ENCODE measurements around the gene SOX13. TPM values are rescaled to one million over a fixed set of nuclear protein-coding genes. Genes with fewer than 3 reads are reported as not detected.

Gene SOX13
- total RNA-seq, 1 donor from 2014 or later = 41.0 TPM

DNA sequence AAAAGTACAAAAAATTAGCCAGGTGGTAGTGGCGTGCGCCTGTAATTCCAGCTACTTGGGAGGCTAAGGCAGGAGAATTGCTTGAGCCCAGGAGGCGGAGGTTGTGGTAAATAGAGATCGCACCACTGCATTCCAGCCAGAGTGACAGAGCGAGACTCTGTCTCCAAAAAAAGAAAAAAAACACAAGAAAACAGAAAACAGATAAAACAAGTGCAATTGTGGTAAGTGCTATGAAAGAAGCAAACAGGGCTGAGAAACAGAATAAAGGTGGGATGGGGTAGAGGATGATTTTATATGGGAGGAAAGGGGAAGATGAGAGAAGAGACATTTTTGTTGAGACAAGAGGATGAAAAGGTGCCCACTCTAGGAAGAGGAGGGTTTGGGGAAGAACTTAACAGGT, 5.0 kb upstream of the SOX13 start:
- no peaks in the 10 kb centered on the region for H3K36me3 ChIP-seq
- H3K27ac ChIP-seq = no peak overlapping the region
- H3K9me3 ChIP-seq = no peaks in the 10 kb centered on the region
- intact Hi-C loops (cut with DNase I) = no loop called here
- H3K27me3 ChIP-seq = no peaks in the 10 kb centered on the region
- no peak for DNase-seq (ENCODE audit: extremely low spot score in 2 of 2)
- peaks cover 17% of the 10 kb centered on the region for H3K4me1 ChIP-seq
- no peak for TF ChIP-seq POLR2AphosphoS5 (IDR thresholded peaks at IDR 0.05; ENCODE audit: insufficient read depth in 1 of 2, low read depth in 1 of 2)
- no peak for TF ChIP-seq POLR2A (IDR thresholded peaks at IDR 0.05)
- TF ChIP-seq CTCF (IDR thresholded peaks at IDR 0.05) = no peak
- H3K4me3 ChIP-seq = no peak overlapping the region

DNA sequence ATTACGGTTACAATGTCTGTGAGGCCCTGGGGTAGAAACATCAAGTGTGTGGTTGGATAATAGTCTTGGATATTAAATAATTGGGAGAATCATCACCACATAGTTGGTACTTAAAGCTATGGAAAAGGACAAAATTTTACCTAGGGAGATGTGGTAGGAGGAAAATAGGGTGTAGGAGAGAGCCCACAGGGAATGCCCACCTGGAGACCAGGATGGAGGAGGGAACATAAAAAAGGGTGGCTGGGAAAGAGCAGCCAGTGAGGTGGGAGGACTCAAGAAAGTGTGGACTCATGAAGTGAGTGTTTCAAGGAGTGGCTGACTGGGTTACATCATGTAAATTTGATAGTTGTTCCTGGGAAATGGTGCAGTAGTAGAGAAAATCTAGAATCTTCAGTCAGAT, 3.0 kb upstream of the SOX13 start:
- Histone ChIP-seq H3K4me1 (peaks cover 16% of the 10 kb centered on the region), H3K27ac (no peak overlapping the region), H3K4me3 (no peak overlapping the region), H3K27me3 (no peaks in the 10 kb centered on the region), H3K36me3 (no peaks in the 10 kb centered on the region), H3K9me3 (no peaks in the 10 kb centered on the region)
- DNase-seq (ENCODE audit: extremely low spot score in 2 of 2) = no peak
- intact Hi-C loops (cut with DNase I) = no loop called here
- no peak for TF ChIP-seq POLR2A (IDR thresholded peaks at IDR 0.05)
- no peak for TF ChIP-seq CTCF (IDR thresholded peaks at IDR 0.05)

GRCh38 chr1:204070895-204071294, 2.0 kb upstream of the SOX13 start:
- intact Hi-C loops (cut with DNase I) = no loop called here
- H3K4me3 ChIP-seq = no peak overlapping the region
- no peak for TF ChIP-seq POLR2AphosphoS5 (IDR thresholded peaks at IDR 0.05; ENCODE audit: insufficient read depth in 1 of 2, low read depth in 1 of 2)
- no peak for TF ChIP-seq POLR2A (IDR thresholded peaks at IDR 0.05)
- no peak for TF ChIP-seq CTCF (IDR thresholded peaks at IDR 0.05)

DNA sequence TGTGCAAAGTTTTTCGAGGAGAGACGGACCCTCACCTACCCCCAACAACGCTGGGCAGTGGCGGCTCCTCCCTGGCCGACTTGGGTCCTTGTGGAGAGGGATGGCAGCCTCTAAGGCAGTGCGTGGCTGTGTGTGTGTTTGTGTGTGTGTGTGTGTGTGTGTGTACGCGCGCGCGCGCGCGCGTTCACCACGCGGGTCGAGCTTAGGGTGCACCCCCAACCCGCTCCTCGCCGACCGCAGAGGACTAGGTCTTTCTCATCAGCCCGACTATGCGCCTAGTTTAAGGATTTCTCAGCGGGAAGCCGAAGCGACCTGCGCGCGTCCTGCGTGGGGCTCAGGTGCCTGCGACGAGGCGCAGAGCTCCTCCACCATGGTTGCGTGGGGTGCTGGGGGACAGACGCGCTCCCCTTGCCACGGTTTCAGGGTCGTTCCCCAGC, 940 bp downstream of the SOX13 start:
- no peaks in the 10 kb centered on the region for H3K9me3 ChIP-seq
- peaks cover 45% of the 10 kb centered on the region for H3K4me1 ChIP-seq
- H3K27me3 ChIP-seq = no peaks in the 10 kb centered on the region
- H3K4me3 ChIP-seq = peak overlapping the region; percentile 84 to 91
- no peak for TF ChIP-seq POLR2A (IDR thresholded peaks at IDR 0.05)
- no peak for TF ChIP-seq CTCF (IDR thresholded peaks at IDR 0.05)
- TF ChIP-seq POLR2AphosphoS5 (IDR thresholded peaks at IDR 0.05; ENCODE audit: insufficient read depth in 1 of 2, low read depth in 1 of 2) = no peak
- peak overlapping the region; percentile 97 for H3K27ac ChIP-seq
- intact Hi-C loops (cut with DNase I) = loop anchor here (1.0 kb wide), 1 partner anchor 53 kb away; no protein-coding TSS in a partner anchor
- no peaks in the 10 kb centered on the region for H3K36me3 ChIP-seq
- DNase-seq (ENCODE audit: extremely low spot score in 2 of 2) = no peak

More at GRCh38 chr1:204070895-204071294, 2.0 kb upstream of the SOX13 start:
- H3K27me3 ChIP-seq = no peaks in the 10 kb centered on the region
- no peaks in the 10 kb centered on the region for H3K9me3 ChIP-seq
- H3K4me1 ChIP-seq = peaks cover 15% of the 10 kb centered on the region
- H3K27ac ChIP-seq = no peak overlapping the region
- no peak for DNase-seq (ENCODE audit: extremely low spot score in 2 of 2)
- H3K36me3 ChIP-seq = no peaks in the 10 kb centered on the region

DNA sequence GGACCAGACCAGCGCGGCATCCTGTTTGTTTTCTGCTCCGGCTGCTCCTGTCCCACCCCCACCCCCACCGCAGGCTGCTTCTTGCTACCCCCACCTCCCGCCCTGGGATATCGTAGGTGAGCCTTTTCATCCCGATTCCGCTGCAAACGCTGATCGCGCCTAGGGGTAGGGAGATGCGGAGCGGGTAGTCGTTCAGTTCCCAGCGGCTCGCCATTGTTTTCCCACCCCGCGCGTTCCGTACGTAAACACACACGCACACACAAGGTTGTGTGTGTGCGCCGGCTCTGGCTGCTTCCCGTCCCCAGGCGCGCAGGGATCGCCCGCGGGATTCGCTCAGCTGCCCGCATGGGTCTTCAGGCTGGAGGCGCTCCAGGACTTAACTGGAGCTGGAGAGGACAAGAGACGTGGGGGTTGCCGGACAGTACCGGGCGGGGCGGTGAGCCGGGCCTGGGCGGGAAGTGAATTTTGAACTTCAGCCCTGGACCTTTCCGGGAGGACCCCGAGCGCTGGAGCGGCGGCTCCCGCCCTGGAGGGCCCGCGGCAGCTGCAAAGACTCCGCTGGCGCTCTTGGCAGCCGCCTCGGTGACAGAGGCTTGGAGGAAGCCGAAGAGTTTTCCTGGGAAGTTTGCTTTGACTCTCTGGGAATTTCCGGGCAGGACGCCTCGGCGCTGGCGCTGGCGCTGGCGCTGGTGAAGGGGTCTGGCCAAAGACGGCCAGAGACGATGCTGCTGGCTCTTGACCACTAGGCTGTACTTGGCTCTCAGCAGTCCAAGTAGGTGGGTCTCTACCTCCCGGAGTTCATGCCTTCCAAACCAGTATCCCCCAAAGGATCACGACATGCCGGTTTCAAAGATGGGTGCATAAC, 1.6 kb downstream of the SOX13 start:
- peak in 1 of 2 donors; percentile 91 for DNase-seq (ENCODE audit: extremely low spot score in 2 of 2)
- H3K9me3 ChIP-seq = no peaks in the 10 kb centered on the region
- H3K36me3 ChIP-seq = no peaks in the 10 kb centered on the region
- peak overlapping the region; percentile 97 for H3K27ac ChIP-seq
- H3K27me3 ChIP-seq = no peaks in the 10 kb centered on the region
- peak overlapping the region; percentile 84 to 91 for H3K4me3 ChIP-seq
- intact Hi-C loops (cut with DNase I) = no loop called here
- peaks cover 51% of the 10 kb centered on the region for H3K4me1 ChIP-seq
- TF ChIP-seq POLR2AphosphoS5 (IDR thresholded peaks at IDR 0.05; ENCODE audit: insufficient read depth in 1 of 2, low read depth in 1 of 2) = peak; percentile 44 to 78
- TF ChIP-seq CTCF (IDR thresholded peaks at IDR 0.05) = no peak
- TF ChIP-seq POLR2A (IDR thresholded peaks at IDR 0.05) = peak in 1 of 2 donors; percentile 38

Data from vagina (tissue), 2 donors.